GM19023 (cell line): ENCODE data around the gene MAP3K14.
"Not testable (repeated sequence)": the region's sequence is repeated elsewhere in the genome, so short reads cannot be mapped to it uniquely, and the experiment has no call there.

Source experiments
- ATAC-seq: cut with Tn5 transposase; IDR thresholded peaks from one replicate; pipeline ENCODE4 v1.9.1; 2021; ENCODE audit warnings: mild to moderate bottlenecking, moderate library complexity; ENCODE audit not compliant: unreplicated experiment

Gene MAP3K14

DNA sequence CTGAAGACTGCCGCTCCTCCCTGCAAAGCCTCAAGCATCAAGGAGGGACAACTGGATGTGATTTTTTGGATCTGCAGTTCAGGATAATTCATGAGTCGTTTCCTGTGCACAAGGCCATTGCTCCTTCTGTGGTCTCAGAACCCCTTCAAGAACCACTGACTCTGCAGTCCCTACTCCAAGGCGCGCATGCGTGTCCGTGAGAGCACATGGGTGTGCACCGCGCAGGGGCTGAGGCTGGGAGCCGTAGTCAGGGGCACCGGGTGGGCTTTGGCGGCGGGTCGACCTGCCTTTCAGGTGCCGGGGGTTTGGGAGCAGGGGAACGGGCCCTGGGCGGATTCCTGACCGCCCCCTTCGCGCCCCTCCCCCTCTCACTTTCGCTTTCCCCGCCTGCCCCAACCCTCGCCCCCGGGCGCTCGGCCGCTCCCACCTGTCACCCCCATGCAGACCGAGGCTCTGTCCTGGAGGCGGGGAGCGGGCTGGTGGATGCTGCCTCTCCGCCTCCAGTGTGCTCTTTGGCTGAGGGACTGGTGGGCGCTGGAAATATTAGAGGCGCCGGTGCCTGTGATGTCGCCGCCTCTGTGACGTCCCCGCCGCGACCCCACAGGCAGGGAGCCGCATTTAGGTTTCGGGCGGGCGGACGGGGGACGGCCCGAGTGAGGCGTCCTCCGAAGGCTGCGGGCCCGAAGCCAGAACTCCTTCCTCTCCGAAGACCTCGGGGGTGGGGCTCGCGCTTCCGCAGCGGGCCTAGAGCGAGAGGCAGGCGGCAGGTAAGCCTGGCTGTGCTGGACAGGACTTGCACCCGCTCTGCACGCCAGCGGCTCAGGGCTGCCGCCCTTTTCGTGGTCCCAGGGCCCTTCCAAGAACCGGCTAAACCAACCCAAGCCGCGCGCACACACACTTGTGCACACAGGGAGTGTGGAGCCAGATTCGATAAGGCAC lies 55.0 kb downstream of the MAP3K14 start, which contains the start of gene SPATA32:
Gene SPATA32, minus strand, starts transcription at position 518 of the 939 bp plus-strand sequence. Its CDS starts 78 bp downstream, at position 440.
- ATAC-seq, result peak; percentile 54

GRCh38 chr17:45260204-45260783 lies 56.5 kb downstream of the MAP3K14 start:
- no peak for ATAC-seq

- no peak for ATAC-seq
Measured at GRCh38 chr17:45258981-45259380, 57.8 kb downstream of the MAP3K14 start.

DNA sequence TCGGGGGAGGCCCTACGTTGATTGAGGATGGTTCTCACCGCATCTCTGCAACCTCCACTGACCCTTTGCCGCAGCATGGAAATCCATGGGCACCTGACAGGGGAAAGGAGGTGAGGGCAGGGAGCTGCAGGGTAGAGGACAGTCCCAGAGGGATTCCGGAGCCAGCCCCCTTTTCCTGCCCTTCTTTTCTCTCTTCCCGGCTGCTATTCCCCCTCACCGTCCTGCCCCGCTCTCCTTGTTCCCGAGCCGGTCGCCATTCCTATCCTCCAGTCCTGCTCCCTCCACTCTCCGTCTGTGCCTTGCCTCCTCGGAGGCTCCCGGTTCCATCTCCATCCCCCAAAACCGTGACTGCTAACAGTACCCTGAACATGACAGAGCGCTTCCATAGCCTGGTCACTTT lies 59.7 kb downstream of the MAP3K14 start:
- ATAC-seq, result no peak

- ATAC-seq, result no peak
Measured at GRCh38 chr17:45256114-45256966, 60.5 kb downstream of the MAP3K14 start.

- ATAC-seq, result no peak
Measured at GRCh38 chr17:45255358-45255757, 61.5 kb downstream of the MAP3K14 start.

DNA sequence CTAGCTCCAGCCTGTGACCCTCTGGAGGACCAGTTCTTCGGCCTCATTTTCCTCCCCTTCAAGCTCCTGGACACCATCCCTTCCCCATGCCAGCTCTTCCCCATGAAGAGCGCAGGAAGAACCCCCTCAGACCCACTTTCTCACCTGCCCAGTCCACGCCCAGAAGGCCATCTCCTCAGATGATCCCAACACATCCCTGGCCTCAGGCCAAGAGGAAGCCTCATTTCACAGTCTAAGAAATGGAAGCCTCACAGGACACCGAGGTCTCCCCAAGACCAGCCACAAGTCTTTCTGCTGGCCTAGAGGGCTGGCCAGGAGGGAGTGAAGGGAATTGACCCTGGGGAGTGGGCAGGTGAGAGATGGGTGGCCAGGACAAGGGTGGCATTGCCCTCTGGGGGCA lies 62.9 kb downstream of the MAP3K14 start:
- no peak for ATAC-seq

- not testable (repeated sequence) for ATAC-seq
Measured at GRCh38 chr17:45253237-45253636, 63.6 kb downstream of the MAP3K14 start.

DNA sequence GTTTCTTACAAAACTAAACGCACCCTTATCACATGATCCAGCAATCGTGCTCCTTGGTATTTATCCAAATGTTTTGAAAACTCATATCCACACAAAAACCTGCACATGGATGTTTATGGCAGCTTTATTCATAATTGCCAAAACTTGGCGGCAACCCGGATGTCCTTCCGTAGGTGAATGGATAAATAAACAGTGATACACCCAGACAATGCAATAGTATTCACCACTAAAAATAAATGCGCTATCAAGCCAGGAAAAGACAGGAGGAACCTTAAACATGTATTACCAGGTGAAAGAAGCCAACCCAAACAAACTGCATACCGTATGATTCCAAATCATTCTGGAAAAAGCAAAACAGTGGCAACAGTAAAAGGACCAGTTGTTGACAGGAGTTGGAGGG lies 64.9 kb downstream of the MAP3K14 start:
- no peak for ATAC-seq

- ATAC-seq, result peak; percentile 63
Measured at GRCh38 chr17:45248132-45248957, 68.5 kb downstream of the MAP3K14 start.

DNA sequence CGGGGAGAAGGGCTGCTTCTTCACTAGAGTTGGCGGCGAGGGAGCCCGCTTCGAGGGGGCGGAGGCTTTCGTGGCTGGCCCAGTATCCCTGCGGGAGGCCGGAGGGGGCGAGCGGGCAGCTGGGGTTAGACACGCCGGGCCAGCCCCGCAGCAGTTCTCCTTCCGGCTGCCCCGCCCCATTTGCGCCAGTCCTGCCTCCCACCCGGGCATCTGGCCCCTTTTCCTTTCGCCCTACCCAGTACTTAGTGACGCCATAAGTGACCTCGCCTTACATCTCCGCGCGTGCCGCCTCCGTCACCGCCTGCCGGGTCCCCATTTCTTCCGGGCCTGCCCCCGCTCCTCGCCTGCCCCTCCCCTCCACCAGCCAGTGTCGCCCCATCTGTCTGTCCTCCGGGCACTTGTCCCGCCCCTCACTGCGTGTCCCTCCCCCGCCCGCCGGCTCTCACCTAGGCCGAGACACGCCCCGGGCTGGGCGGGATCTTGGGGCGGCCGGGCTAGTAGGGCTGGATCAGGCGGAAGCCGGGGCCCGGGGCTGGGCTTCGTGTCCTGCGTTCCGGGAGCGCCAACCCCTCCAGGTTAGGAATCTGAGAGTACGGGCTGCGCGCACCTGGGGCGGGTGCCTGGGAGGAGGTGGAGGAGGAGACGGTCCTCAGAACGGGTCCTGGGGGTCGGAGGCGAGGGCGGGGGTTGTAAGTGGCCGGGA lies 69.2 kb downstream of the MAP3K14 start:
- ATAC-seq, result peak; percentile 86

DNA sequence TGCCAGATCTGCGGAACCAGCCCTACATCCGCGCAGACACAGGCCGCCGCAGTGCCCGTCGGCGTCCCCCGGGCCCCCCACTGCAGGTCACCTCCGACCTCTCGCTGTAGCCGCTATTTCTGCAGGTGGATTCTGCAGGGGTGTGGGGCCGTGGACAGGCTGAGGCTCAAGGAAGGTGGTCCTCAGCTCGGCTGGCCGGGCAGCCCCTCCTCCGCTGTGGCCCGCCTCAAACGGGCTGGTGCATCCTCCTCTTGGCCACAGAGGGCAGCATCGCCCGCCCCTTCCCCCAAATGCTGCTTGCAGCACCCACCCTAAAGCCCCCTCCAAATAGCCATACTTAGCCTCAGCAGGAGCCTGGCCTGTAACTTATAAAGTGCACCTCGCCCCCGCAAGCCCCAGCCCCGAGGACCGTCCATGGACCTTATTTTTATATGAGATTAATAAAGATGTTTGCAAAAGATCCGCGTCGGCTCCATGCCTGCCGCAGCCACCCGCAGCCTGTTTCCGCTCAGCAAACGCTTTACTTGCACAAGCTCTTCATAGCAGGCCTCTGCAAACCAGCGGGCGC lies 69.9 kb downstream of the MAP3K14 start:
- ATAC-seq, result no peak

GRCh38 chr17:45246338-45246737 lies 70.5 kb downstream of the MAP3K14 start:
- no peak for ATAC-seq

DNA sequence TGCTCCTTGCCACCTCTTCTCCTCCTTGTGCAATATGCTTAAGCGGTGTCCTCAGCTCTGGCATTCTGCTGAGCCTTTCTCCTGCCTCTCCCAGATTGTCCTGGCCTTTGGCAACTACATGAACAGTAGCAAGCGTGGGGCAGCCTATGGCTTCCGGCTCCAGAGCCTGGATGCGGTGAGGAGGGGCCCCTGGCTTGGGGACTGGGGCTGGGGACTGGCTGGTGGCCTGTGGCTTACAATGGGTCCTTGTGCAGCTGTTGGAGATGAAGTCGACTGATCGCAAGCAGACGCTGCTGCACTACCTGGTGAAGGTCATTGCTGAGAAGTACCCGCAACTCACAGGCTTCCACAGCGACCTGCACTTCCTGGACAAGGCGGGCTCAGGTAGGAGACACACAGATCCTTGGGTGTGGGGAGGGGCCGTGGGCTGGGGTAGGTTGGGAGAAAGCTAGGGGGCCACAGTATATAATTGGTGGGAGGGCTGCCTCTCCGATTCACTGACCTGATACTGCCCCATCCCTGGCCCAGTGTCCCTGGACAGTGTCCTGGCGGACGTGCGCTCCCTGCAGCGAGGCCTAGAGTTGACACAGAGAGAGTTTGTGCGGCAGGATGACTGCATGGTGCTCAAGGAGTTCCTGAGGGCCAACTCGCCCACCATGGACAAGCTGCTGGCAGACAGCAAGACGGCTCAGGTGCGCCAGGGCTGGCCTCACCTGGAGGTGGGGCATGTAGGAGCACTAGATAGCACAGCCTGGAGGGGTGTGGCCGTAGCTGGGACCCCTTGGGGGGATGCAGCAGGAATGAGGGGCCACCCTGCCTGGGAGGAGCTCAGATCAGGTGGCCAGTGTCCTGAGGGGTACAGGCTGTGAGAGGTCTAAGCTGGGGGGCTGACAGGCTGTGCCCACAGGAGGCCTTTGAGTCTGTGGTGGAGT lies 71.8 kb downstream of the MAP3K14 start:
- ATAC-seq, result no peak

DNA sequence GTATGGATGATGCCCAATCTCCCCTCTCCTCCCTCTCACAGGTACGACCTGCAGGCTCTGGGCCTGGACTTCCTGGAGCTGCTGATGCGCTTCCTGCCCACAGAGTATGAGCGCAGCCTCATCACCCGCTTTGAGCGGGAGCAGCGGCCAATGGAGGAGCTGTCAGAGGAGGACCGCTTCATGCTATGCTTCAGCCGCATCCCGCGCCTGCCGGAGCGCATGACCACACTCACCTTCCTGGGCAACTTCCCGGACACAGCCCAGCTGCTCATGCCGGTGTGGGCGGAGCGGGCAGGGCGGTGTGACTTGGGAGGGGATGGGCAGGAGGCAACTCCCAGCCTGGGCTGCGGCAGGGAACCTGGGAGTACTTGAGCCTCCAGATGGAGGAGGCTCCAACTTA lies 73.1 kb downstream of the MAP3K14 start:
- ATAC-seq, result no peak

DNA sequence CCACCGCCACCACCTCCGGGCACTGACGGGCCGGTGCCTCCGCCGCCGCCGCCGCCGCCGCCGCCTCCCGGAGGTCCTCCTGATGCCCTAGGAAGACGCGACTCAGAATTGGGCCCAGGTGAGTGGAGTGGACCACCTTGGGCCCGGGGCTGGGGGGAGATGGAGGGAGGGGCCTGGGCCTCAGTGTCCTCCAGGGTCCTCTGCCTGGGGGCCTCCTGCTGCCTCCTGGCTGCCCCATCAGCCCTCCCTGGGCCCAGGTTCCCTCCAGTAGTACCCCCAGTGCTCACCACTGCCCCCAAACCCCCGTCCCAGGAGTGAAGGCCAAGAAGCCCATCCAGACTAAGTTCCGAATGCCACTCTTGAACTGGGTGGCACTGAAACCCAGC lies 74.8 kb downstream of the MAP3K14 start:
- no peak for ATAC-seq

DNA sequence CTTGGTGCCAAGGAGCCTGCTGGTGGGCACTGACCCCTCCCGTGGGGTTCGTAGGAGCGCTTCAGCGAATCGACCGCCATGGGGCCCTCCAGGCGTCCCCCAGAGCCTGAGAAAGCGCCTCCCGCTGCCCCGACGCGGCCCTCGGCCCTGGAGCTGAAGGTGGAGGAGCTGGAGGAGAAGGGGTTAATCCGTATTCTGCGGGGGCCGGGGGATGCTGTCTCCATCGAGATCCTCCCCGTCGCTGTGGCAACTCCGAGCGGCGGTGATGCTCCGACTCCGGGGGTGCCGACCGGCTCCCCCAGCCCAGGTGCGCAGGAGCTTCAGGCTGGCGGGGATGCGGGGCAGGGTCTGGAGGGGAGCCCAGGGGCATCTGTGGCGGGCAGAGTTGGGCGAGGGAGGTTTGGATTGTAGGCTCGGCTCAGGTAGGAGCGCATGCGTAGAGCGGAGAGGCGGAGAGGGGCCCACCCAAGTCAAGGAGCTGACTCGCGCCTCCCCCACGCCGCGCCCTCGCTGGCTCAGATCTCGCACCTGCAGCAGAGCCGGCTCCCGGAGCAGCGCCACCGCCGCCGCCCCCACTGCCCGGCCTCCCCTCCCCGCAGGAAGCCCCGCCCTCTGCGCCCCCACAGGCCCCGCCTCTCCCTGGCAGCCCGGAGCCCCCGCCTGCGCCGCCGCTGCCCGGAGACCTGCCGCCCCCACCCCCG lies 75.3 kb downstream of the MAP3K14 start:
- no peak for ATAC-seq

- ATAC-seq, result no peak
Measured at GRCh38 chr17:45240905-45241327, 75.9 kb downstream of the MAP3K14 start.
